ENCODE data around the gene SPNS2. TPM values are rescaled to one million over a fixed set of nuclear protein-coding genes. Genes with fewer than 3 reads are reported as not detected.

The SPNS2 gene
- total and polyA plus RNA-seq, 2 of the 8 experiments (the other 6 are each of a cell fraction or from before 2014, with no cell fraction given), result 1.2 to 1.5 TPM

DNA sequence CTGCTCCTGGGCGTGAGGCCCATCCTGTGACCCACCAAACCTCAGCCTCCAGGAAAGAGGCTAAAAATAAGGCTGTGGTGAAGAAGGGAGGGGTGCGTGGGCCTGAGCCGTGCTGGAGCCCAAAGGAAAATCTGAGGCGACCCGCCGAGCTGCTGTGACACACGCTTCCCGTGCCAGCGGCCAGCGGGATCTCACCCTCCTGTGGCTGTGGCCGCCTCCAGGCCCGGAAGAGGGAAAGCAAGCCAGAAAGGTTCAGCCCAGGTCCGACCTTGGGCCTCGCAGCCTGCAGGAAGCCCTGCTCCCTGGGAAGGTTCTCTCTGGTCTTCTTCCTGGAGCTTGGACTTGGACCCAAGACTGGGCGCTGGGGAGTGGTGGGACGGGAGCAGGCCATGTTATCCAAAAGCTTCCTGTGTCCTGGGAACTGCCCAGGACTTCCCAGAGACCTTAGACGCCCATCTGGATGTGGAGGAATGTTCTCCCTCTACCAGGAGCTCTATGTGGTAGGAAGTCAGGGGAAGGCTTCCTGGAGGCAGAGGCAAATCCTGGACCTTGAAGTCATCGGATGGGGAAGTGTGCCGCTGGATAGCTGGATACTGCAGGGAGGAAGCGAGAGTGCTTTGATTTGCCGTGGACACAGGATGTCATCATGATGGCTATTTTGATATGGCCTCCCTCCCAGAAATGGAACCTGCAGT, 11.4 kb downstream of the SPNS2 start:
- Histone ChIP-seq H2BK12ac (ENCODE audit: low read depth, low read length) (no peak overlapping the region), H2AFZ (ENCODE audit: low read length) (no peak overlapping the region), H3K4me2 (ENCODE audit: insufficient read depth in 1 of 2, low read depth in 2 of 2, low read length in 2 of 2) (no peak overlapping the region), H2BK120ac (replicated peaks; ENCODE audit: low read depth, low read length) (no peak overlapping the region), H4K91ac (replicated peaks; ENCODE audit: insufficient read length, low read length) (no peak overlapping the region), H3K4ac (replicated peaks; ENCODE audit: insufficient read length, low read depth, low read length) (no peak overlapping the region), H3K18ac (ENCODE audit: extremely low read depth, low read length) (no peak overlapping the region), H3K56ac (replicated peaks; ENCODE audit: insufficient read length, low read depth, low read length) (no peak overlapping the region), H3K79me2 (ENCODE audit: control insufficient read depth in 1 of 2, insufficient read depth in 2 of 2, low read length in 2 of 2) (no peaks in the 10 kb centered on the region), H3K9ac (replicated peaks in 1 of 4; ENCODE audit: extremely low read depth in 1 of 4, low read depth in 3 of 4, low read length in 3 of 4) (no peak overlapping the region), H4K5ac (ENCODE audit: insufficient read length, low read depth, low read length) (no peak overlapping the region), H3K79me1 (ENCODE audit: low read depth, low read length) (no peaks in the 10 kb centered on the region; the same call in 1 of the 2 replicates), H2BK20ac (ENCODE audit: low read length) (no peak overlapping the region), H3K14ac (ENCODE audit: insufficient read length) (no peak overlapping the region), H4K20me1 (replicated peaks in 1 of 2; ENCODE audit: control insufficient read depth in 1 of 2, insufficient read depth in 2 of 2, low read length in 2 of 2) (no peaks in the 10 kb centered on the region), H2AK5ac (ENCODE audit: low read depth, low read length) (no peak overlapping the region), H3K27ac (ENCODE audit: low read depth, low read length) (no peak overlapping the region), H3K27me3 (replicated peaks in 1 of 4; ENCODE audit: control insufficient read depth in 3 of 4, extremely low read depth in 1 of 4, insufficient read depth in 3 of 4, low read length in 3 of 4) (no peaks in the 10 kb centered on the region; a peak in 1 of 7 replicates), H3K36me3 (ENCODE audit: control insufficient read depth in 2 of 4, insufficient read depth in 4 of 4, low read length in 3 of 4) (no peaks in the 10 kb centered on the region), H2BK5ac (ENCODE audit: low read depth, low read length) (no peak overlapping the region), H4K8ac (ENCODE audit: extremely low read depth, insufficient read depth, low read length) (peak overlapping the region; percentile 12; the same call in 1 of the 2 replicates), H3K4me1 (replicated peaks in 1 of 4; ENCODE audit: control insufficient read depth in 3 of 4, insufficient read depth in 4 of 4, low read length in 3 of 4) (peaks cover 0 to 13% (median 8%) of the 10 kb centered on the region in 4 experiments; a peak in 5 of 7 replicates), H3K4me3 (ENCODE audit: extremely low read depth in 1 of 4, insufficient read depth in 2 of 4, low read depth in 3 of 4, low read length in 4 of 4) (no peak overlapping the region), H3K23ac (ENCODE audit: insufficient read length) (no peak overlapping the region), H2BK15ac (ENCODE audit: low read length) (no peak overlapping the region), H3K9me3 (ENCODE audit: insufficient read depth in 2 of 2, low read depth in 1 of 2, low read length in 1 of 2) (no peaks in the 10 kb centered on the region), H3K23me2 (ENCODE audit: low read depth, low read length) (no peaks in the 10 kb centered on the region)
- DNase-seq (ENCODE audit: low read depth in 1 of 2, low spot score in 2 of 2) (no peak), FAIRE-seq (no peak)
- TF ChIP-seq BACH1 (IDR thresholded peaks at IDR 0.05; ENCODE audit: low read length) (no peak), KDM4A (IDR thresholded peaks at IDR 0.05; ENCODE audit: low read depth, low read length, severe bottlenecking) (no peak), MAFK (IDR thresholded peaks at IDR 0.05; ENCODE audit: low read depth, low read length) (no peak), CEBPB (IDR thresholded peaks at IDR 0.05; ENCODE audit: low read depth, low read length) (no peak), SP2 (IDR thresholded peaks at IDR 0.05; ENCODE audit: low read length) (no peak), RFX5 (IDR thresholded peaks at IDR 0.05; ENCODE audit: borderline replicate concordance, low read depth, low read length) (no peak), RBBP5 (IDR thresholded peaks at IDR 0.05; ENCODE audit: borderline replicate concordance, low read depth, low read length) (no peak)
- ChIA-PET CTCF (ENCODE audit: partially characterized antibody) (interaction anchor here (0.7 to 2.7 kb wide), 6 partner anchors 9 to 90 kb away, joined by 3 to 14 read pairs (median 3); no protein-coding TSS in a partner anchor), POLR2A (ENCODE audit: partially characterized antibody) (interaction anchor here (1.4 kb wide), 1 partner anchor 10 kb away, joined by 3 read pairs; no protein-coding TSS in a partner anchor)
- 94% methylated on average over 17 of the region's 21 CpGs; no CpG with 5 or more reads in 1 of the 2 experiments for WGBS, 2 experiments (ENCODE audit: extremely low coverage in 1 of 2, insufficient coverage in 1 of 2, insufficient read length in 1 of 2, insufficient replicate concordance in 2 of 2, low coverage in 1 of 2, low lambda C conversion rate in 2 of 2, missing lambda C conversion rate in 1 of 2)
